GM12878 (cell line): ENCODE data around the gene FKBP1B.

Source experiments
- BMI1 ChIP-seq: fragments of 450-650 bp; IDR thresholded peaks from 2 replicates; pipeline ENCODE4 v1.6.1; 2016; ENCODE audit warnings: mild to moderate bottlenecking, moderate library complexity, borderline replicate concordance
- EZH2 ChIP-seq: IDR thresholded peaks from 2 replicates; pipeline ENCODE4 v1.6.1; 2012; ENCODE audit warnings: low read depth, mild to moderate bottlenecking, control low read depth, inconsistent platforms, low read length, borderline replicate concordance; ENCODE audit not compliant: control insufficient read depth
- POLR2A ChIP-seq: IDR thresholded peaks from 2 replicates; pipeline ENCODE4 v1.6.1; 2011; ENCODE audit warnings: low read depth, mild to moderate bottlenecking, low read length
- TF ChIP-seq, protein P1 (sequence below): IDR thresholded peaks from 2 replicates; pipeline ENCODE4 v1.6.1; 2011; ENCODE audit warnings: borderline replicate concordance, low read depth, mild to moderate bottlenecking, moderate library complexity, mixed read lengths, low read length; ENCODE audit not compliant: insufficient read depth; ENCODE audit errors: extremely low read length
- TF ChIP-seq, protein P2 (sequence below): IDR thresholded peaks from 2 replicates; pipeline ENCODE4 v1.6.1; 2012; ENCODE audit warnings: low read depth, low read length, improper control_type of control experiment
- TF ChIP-seq, protein P3 (sequence below): IDR thresholded peaks from 2 replicates; pipeline ENCODE4 v1.6.1; 2012; ENCODE audit warnings: mild to moderate bottlenecking, low read depth, low read length
- TF ChIP-seq, protein P4 (sequence below), 3 experiments: IDR thresholded peaks in 2 of 3; conservative IDR thresholded peaks in 1 of 3; 2 replicates each; pipeline ENCODE4 v1.5.1; 2011; ENCODE audit warnings: low read depth in 3 of 3, low read length in 3 of 3, mild to moderate bottlenecking in 3 of 3, control low read depth in 2 of 3, moderate library complexity in 2 of 3, inconsistent platforms in 1 of 3, mixed read lengths in 1 of 3; ENCODE audit not compliant: control insufficient read depth in 2 of 3, insufficient read depth in 1 of 3; ENCODE audit errors: extremely low read depth in 1 of 3
- TF ChIP-seq, protein P5 (sequence below): fragments of 150-350 bp; IDR thresholded peaks from 2 replicates; pipeline ENCODE4 v1.6.1; 2016; ENCODE audit warnings: low read depth, low read length

DNA sequence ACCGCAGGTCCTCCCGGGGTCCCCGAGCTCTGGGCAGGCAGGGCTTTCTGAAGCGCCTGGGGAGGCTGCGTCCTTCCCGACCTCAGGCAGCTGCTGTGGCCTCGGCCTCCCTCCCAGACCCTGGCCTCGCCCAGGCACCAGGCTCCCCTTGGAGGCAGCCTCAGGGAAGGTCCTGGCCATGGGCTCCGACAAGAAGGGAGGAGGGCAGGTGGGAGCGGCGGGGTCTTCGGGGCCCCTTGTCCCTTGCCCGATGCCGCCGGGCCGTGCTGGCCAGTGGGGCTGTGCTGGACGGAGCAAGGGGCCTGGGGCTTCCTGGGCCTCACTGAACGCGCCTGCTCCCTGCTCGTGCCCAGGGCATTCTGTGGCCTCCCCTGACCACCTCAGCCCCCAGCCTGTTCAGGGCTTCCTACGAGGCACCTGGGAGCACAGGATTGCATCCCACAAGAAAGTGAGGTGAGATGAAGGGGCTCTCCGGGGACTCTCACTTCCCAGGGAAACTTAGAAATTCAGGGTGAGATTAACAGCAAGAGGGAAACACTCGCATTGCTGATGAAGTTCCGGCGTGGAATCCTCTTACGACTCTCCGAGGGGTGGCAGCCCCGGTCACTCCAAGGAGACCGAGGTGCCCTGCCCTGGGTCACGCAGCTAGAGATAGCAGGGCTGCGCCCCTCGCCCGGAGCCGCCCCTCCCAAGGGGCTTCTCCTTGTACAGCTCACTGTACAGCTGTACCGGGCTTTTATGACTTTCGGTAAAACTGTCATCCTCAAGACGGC lies 38.9 kb upstream of the FKBP1B start:
- no peak for TF ChIP-seq POLR2A
- TF ChIP-seq, protein P1, sequence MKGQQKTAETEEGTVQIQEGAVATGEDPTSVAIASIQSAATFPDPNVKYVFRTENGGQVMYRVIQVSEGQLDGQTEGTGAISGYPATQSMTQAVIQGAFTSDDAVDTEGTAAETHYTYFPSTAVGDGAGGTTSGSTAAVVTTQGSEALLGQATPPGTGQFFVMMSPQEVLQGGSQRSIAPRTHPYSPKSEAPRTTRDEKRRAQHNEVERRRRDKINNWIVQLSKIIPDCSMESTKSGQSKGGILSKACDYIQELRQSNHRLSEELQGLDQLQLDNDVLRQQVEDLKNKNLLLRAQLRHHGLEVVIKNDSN, result no peak
- TF ChIP-seq, protein P2, sequence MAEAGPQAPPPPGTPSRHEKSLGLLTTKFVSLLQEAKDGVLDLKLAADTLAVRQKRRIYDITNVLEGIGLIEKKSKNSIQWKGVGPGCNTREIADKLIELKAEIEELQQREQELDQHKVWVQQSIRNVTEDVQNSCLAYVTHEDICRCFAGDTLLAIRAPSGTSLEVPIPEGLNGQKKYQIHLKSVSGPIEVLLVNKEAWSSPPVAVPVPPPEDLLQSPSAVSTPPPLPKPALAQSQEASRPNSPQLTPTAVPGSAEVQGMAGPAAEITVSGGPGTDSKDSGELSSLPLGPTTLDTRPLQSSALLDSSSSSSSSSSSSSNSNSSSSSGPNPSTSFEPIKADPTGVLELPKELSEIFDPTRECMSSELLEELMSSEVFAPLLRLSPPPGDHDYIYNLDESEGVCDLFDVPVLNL, result no peak
- no peak for TF ChIP-seq BMI1
- TF ChIP-seq, protein P3, sequence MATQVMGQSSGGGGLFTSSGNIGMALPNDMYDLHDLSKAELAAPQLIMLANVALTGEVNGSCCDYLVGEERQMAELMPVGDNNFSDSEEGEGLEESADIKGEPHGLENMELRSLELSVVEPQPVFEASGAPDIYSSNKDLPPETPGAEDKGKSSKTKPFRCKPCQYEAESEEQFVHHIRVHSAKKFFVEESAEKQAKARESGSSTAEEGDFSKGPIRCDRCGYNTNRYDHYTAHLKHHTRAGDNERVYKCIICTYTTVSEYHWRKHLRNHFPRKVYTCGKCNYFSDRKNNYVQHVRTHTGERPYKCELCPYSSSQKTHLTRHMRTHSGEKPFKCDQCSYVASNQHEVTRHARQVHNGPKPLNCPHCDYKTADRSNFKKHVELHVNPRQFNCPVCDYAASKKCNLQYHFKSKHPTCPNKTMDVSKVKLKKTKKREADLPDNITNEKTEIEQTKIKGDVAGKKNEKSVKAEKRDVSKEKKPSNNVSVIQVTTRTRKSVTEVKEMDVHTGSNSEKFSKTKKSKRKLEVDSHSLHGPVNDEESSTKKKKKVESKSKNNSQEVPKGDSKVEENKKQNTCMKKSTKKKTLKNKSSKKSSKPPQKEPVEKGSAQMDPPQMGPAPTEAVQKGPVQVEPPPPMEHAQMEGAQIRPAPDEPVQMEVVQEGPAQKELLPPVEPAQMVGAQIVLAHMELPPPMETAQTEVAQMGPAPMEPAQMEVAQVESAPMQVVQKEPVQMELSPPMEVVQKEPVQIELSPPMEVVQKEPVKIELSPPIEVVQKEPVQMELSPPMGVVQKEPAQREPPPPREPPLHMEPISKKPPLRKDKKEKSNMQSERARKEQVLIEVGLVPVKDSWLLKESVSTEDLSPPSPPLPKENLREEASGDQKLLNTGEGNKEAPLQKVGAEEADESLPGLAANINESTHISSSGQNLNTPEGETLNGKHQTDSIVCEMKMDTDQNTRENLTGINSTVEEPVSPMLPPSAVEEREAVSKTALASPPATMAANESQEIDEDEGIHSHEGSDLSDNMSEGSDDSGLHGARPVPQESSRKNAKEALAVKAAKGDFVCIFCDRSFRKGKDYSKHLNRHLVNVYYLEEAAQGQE, result no peak
- TF ChIP-seq, protein P4, sequence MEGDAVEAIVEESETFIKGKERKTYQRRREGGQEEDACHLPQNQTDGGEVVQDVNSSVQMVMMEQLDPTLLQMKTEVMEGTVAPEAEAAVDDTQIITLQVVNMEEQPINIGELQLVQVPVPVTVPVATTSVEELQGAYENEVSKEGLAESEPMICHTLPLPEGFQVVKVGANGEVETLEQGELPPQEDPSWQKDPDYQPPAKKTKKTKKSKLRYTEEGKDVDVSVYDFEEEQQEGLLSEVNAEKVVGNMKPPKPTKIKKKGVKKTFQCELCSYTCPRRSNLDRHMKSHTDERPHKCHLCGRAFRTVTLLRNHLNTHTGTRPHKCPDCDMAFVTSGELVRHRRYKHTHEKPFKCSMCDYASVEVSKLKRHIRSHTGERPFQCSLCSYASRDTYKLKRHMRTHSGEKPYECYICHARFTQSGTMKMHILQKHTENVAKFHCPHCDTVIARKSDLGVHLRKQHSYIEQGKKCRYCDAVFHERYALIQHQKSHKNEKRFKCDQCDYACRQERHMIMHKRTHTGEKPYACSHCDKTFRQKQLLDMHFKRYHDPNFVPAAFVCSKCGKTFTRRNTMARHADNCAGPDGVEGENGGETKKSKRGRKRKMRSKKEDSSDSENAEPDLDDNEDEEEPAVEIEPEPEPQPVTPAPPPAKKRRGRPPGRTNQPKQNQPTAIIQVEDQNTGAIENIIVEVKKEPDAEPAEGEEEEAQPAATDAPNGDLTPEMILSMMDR (IDR thresholded peaks at IDR 0.05 in 2 of 3, conservative IDR thresholded peaks at IDR 0.05 in 1 of 3; ENCODE audit: control insufficient read depth in 2 of 3, extremely low read depth in 1 of 3, insufficient read depth in 1 of 3, low read depth in 3 of 3, low read length in 3 of 3), result no peak
- TF ChIP-seq EZH2, result no peak
- TF ChIP-seq, protein P5, sequence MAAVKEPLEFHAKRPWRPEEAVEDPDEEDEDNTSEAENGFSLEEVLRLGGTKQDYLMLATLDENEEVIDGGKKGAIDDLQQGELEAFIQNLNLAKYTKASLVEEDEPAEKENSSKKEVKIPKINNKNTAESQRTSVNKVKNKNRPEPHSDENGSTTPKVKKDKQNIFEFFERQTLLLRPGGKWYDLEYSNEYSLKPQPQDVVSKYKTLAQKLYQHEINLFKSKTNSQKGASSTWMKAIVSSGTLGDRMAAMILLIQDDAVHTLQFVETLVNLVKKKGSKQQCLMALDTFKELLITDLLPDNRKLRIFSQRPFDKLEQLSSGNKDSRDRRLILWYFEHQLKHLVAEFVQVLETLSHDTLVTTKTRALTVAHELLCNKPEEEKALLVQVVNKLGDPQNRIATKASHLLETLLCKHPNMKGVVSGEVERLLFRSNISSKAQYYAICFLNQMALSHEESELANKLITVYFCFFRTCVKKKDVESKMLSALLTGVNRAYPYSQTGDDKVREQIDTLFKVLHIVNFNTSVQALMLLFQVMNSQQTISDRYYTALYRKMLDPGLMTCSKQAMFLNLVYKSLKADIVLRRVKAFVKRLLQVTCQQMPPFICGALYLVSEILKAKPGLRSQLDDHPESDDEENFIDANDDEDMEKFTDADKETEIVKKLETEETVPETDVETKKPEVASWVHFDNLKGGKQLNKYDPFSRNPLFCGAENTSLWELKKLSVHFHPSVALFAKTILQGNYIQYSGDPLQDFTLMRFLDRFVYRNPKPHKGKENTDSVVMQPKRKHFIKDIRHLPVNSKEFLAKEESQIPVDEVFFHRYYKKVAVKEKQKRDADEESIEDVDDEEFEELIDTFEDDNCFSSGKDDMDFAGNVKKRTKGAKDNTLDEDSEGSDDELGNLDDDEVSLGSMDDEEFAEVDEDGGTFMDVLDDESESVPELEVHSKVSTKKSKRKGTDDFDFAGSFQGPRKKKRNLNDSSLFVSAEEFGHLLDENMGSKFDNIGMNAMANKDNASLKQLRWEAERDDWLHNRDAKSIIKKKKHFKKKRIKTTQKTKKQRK, result no peak
